ENCODE measurements around the gene ATP2A2. TPM values are rescaled to one million over a fixed set of nuclear protein-coding genes. Genes with fewer than 3 reads are reported as not detected.

ATP2A2 gene
- total and polyA plus RNA-seq, 2 of the 8 experiments (the other 6 are each of a cell fraction or from before 2014, with no cell fraction given) = 86.1 to 271 TPM

- Histone ChIP-seq H3K23ac (ENCODE audit: insufficient read length) (no peak overlapping the region), H4K91ac (replicated peaks; ENCODE audit: insufficient read length, low read length) (no peak overlapping the region), H3K4me2 (ENCODE audit: insufficient read depth in 1 of 2, low read depth in 2 of 2, low read length in 2 of 2) (no peak overlapping the region), H2AK5ac (ENCODE audit: low read depth, low read length) (no peak overlapping the region), H3K9ac (replicated peaks in 1 of 4; ENCODE audit: extremely low read depth in 1 of 4, low read depth in 3 of 4, low read length in 3 of 4) (no peak overlapping the region), H3K23me2 (ENCODE audit: low read depth, low read length) (no peaks in the 10 kb centered on the region), H2AFZ (ENCODE audit: low read length) (no peak overlapping the region), H4K8ac (ENCODE audit: extremely low read depth, insufficient read depth, low read length) (no peak overlapping the region), H3K36me3 (ENCODE audit: control insufficient read depth in 2 of 4, insufficient read depth in 4 of 4, low read length in 3 of 4) (peaks cover 0 to 21% (median 3%) of the 10 kb centered on the region in 4 experiments; a peak in 4 of 8 replicates), H3K14ac (ENCODE audit: insufficient read length) (no peak overlapping the region), H2BK15ac (ENCODE audit: low read length) (no peak overlapping the region), H4K5ac (ENCODE audit: insufficient read length, low read depth, low read length) (no peak overlapping the region), H3K4me1 (replicated peaks in 1 of 4; ENCODE audit: control insufficient read depth in 3 of 4, insufficient read depth in 4 of 4, low read length in 3 of 4) (no peaks in the 10 kb centered on the region), H2BK20ac (ENCODE audit: low read length) (no peak overlapping the region), H3K4ac (replicated peaks; ENCODE audit: insufficient read length, low read depth, low read length) (no peak overlapping the region), H3K9me3 (ENCODE audit: insufficient read depth in 2 of 2, low read depth in 1 of 2, low read length in 1 of 2) (no peaks in the 10 kb centered on the region), H2BK5ac (ENCODE audit: low read depth, low read length) (no peak overlapping the region), H3K79me2 (ENCODE audit: control insufficient read depth in 1 of 2, insufficient read depth in 2 of 2, low read length in 2 of 2) (peaks cover 5 to 91% of the 10 kb centered on the region in 2 experiments), H2BK120ac (replicated peaks; ENCODE audit: low read depth, low read length) (no peak overlapping the region), H3K18ac (ENCODE audit: extremely low read depth, low read length) (no peak overlapping the region), H4K20me1 (replicated peaks in 1 of 2; ENCODE audit: control insufficient read depth in 1 of 2, insufficient read depth in 2 of 2, low read length in 2 of 2) (peaks cover 4 to 11% of the 10 kb centered on the region in 2 experiments), H3K27me3 (replicated peaks in 1 of 4; ENCODE audit: control insufficient read depth in 3 of 4, extremely low read depth in 1 of 4, insufficient read depth in 3 of 4, low read length in 3 of 4) (no peaks in the 10 kb centered on the region), H3K56ac (replicated peaks; ENCODE audit: insufficient read length, low read depth, low read length) (no peak overlapping the region), H3K79me1 (ENCODE audit: low read depth, low read length) (peaks cover 2% of the 10 kb centered on the region; the same call in 1 of the 2 replicates), H2BK12ac (ENCODE audit: low read depth, low read length) (no peak overlapping the region), H3K4me3 (ENCODE audit: extremely low read depth in 1 of 4, insufficient read depth in 2 of 4, low read depth in 3 of 4, low read length in 4 of 4) (no peak overlapping the region), H3K27ac (ENCODE audit: low read depth, low read length) (no peak overlapping the region)
- ChIA-PET POLR2A (ENCODE audit: partially characterized antibody) (interaction anchor here (1.6 kb wide), 1 partner anchor 13 kb away, joined by 3 read pairs; no protein-coding TSS in a partner anchor), CTCF (ENCODE audit: partially characterized antibody) (no interaction called here)
- TF ChIP-seq RXRA (IDR thresholded peaks at IDR 0.05; ENCODE audit: insufficient read depth, low read depth, low read length) (no peak), POLR2AphosphoS5 (IDR thresholded peaks at IDR 0.05; ENCODE audit: low read depth, low read length) (no peak), SRF (IDR thresholded peaks at IDR 0.05; ENCODE audit: low read depth, low read length) (no peak), SIN3A (conservative IDR thresholded peaks at IDR 0.05 in 1 of 2, IDR thresholded peaks at IDR 0.05 in 1 of 2; ENCODE audit: low read depth in 1 of 2, low read length in 2 of 2) (no peak), CEBPB (IDR thresholded peaks at IDR 0.05; ENCODE audit: low read depth, low read length) (no peak)
- WGBS, 2 experiments (ENCODE audit: extremely low coverage in 1 of 2, insufficient coverage in 1 of 2, insufficient read length in 1 of 2, insufficient replicate concordance in 2 of 2, low coverage in 1 of 2, low lambda C conversion rate in 2 of 2, missing lambda C conversion rate in 1 of 2) = 94% methylated on average over 2 of the region's 2 CpGs; no CpG with 5 or more reads in 1 of the 2 experiments
- FAIRE-seq = no peak
- DNase-seq (ENCODE audit: low read depth in 1 of 2, low spot score in 2 of 2) = no peak
Measured at GRCh38 chr12:110314308-110314707, 33.3 kb downstream of the ATP2A2 start.
